DND-41 (cell line): Measurements from ENCODE around the gene TPRX2.
"Not testable (repeated sequence)": the region's sequence is repeated elsewhere in the genome, so short reads cannot be mapped to it uniquely, and the experiment has no call there.

Experiments used
- CTCF ChIP-seq: IDR thresholded peaks from 2 replicates; pipeline ENCODE4 v1.5.1; 2012; ENCODE audit warnings: borderline replicate concordance, low read length, moderate library complexity, mild to moderate bottlenecking; ENCODE audit not compliant: poor library complexity, severe bottlenecking; ENCODE audit errors: extremely low read depth
- EZH2 ChIP-seq: IDR thresholded peaks from 3 replicates; pipeline ENCODE4 v1.6.1; 2012; ENCODE audit warnings: borderline replicate concordance, low read depth, mild to moderate bottlenecking, moderate library complexity, low read length, inconsistent platforms; ENCODE audit not compliant: severe bottlenecking

DNA sequence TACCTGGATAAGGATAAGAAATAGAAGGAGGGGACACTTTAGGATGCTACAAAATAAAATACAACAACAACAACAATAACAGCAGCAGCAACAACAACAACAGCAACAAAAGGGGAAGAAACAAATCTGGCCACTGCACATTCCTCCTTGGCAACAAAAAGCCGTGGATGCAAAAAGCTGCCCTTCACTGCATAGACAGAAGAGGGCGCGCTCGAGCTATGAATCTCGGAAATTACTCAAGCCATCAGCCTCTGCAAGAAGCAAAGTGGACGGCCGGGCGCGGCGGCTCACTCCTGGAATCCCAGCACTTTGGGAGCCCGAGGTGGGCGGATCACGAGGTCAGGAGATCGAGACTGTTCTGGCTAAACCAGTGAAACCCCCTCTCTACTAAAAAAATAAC lies 50.3 kb downstream of the TPRX2 start:
- TF ChIP-seq CTCF, EZH2: not testable (repeated sequence)
